GM12873 (cell line): ENCODE results near the gene SWI5.

Experiments used
- CTCF ChIP-seq: IDR thresholded peaks from 2 replicates; pipeline ENCODE4 v1.5.1; 2012; ENCODE audit warnings: low read depth, mild to moderate bottlenecking, moderate library complexity, low read length, control low read depth; ENCODE audit not compliant: insufficient read depth; ENCODE audit errors: missing control alignments

Gene SWI5

GRCh38 chr9:128262687-128263086 is 13.4 kb upstream of the SWI5 start:
- no peak for TF ChIP-seq CTCF

- no peak for TF ChIP-seq CTCF
Measured at GRCh38 chr9:128265348-128265847, 10.7 kb upstream of the SWI5 start.

- TF ChIP-seq CTCF, result no peak
Measured at GRCh38 chr9:128266868-128267590, 9.0 kb upstream of the SWI5 start.

- TF ChIP-seq CTCF, result no peak
Measured at GRCh38 chr9:128271112-128271511, 5.0 kb upstream of the SWI5 start.

- TF ChIP-seq CTCF, result no peak
Measured at GRCh38 chr9:128271512-128271911, 4.6 kb upstream of the SWI5 start.

- TF ChIP-seq CTCF, result no peak
Measured at GRCh38 chr9:128274245-128274644, 1.8 kb upstream of the SWI5 start.

GRCh38 chr9:128275198-128276007 is 673 bp upstream of the SWI5 start, which contains the start of gene GOLGA2:
GOLGA2 (minus strand) TSS chr9:128276007; CDS start chr9:128275976, 31 bp downstream.
- TF ChIP-seq CTCF, result no peak
